ENCODE results near the gene NAGS.
"Not testable (repeated sequence)": the region's sequence is repeated elsewhere in the genome, so short reads cannot be mapped to it uniquely, and the experiment has no call there.

GRCh38 chr17:43971436-43971835 is 33.0 kb upstream of the NAGS start:
- TF ChIP-seq, protein P1, sequence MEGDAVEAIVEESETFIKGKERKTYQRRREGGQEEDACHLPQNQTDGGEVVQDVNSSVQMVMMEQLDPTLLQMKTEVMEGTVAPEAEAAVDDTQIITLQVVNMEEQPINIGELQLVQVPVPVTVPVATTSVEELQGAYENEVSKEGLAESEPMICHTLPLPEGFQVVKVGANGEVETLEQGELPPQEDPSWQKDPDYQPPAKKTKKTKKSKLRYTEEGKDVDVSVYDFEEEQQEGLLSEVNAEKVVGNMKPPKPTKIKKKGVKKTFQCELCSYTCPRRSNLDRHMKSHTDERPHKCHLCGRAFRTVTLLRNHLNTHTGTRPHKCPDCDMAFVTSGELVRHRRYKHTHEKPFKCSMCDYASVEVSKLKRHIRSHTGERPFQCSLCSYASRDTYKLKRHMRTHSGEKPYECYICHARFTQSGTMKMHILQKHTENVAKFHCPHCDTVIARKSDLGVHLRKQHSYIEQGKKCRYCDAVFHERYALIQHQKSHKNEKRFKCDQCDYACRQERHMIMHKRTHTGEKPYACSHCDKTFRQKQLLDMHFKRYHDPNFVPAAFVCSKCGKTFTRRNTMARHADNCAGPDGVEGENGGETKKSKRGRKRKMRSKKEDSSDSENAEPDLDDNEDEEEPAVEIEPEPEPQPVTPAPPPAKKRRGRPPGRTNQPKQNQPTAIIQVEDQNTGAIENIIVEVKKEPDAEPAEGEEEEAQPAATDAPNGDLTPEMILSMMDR (IDR thresholded peaks at IDR 0.05), result not testable (repeated sequence)
- not testable (repeated sequence) for TF ChIP-seq POLR2A (IDR thresholded peaks at IDR 0.05)
